Stomach (tissue), 4 donors: ENCODE data around the gene HS3ST1.

Experiments used
- CTCF ChIP-seq, 7 experiments: fragments of 450-650 bp in 4 of 7; fragments of 200-600 bp in 3 of 7; sonication (generic) in 3 of 7; IDR thresholded peaks; one replicate each; pipeline ENCODE4 v1.5.1; 2016 to 2019; ENCODE audit warnings: antibody characterized with exemption in 7 of 7, control low read depth in 2 of 7, mild to moderate bottlenecking in 1 of 7
- POLR2A ChIP-seq, 4 donors: fragments of 450-650 bp; IDR thresholded peaks; one replicate each; pipeline ENCODE4 v1.6.1; 2016; ENCODE audit warnings: antibody characterized with exemption in 4 of 4, control low read depth in 2 of 4, mild to moderate bottlenecking in 1 of 4, moderate library complexity in 1 of 4
- POLR2AphosphoS5 ChIP-seq, 3 donors: sonication (generic); formaldehyde crosslinking; IDR thresholded peaks; one replicate each; pipeline ENCODE4 v1.6.1; 2016; ENCODE audit warnings: antibody characterized with exemption in 3 of 3

DNA sequence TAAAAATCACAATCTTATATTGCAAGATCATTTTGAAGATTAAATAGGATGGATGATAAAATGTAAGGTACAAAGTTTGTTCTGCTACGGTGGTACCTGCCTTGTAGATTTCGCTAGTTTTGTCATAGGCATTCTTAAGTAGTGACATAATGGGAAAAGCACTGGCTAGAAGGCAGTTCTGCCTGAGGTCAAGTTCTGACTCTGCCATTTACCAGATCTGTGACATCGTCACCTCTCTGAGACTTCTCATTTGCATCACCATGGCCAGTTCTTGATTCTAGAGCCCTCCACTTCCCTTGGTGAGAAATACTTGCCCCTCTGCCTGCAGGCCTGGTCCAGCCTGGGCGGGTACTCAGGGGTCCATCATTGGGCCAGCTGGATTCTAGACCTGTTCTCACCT is 85.2 kb downstream of the HS3ST1 start:
- no peak for TF ChIP-seq CTCF (IDR thresholded peaks at IDR 0.05)
- no peak for TF ChIP-seq POLR2AphosphoS5 (IDR thresholded peaks at IDR 0.05)
- no peak for TF ChIP-seq POLR2A (IDR thresholded peaks at IDR 0.05)
